A549 (cell line): ENCODE measurements around the gene STAP1. TPM values are rescaled to one million over a fixed set of nuclear protein-coding genes. Genes with fewer than 3 reads are reported as not detected.
"Not testable (repeated sequence)": the region's sequence is repeated elsewhere in the genome, so short reads cannot be mapped to it uniquely, and the experiment has no call there.

Source experiments
- ATAC-seq, 2 experiments: fragments of 200-7000 bp in 1 of 2; fragments of >200 bp in 1 of 2; cut with Nextera tagmentation in 1 of 2; cut with Tn5 transposase in 1 of 2; 3 replicates each; pipeline versions ENCODE4 v1.8.0 to v1.9.1; 2018 to 2020; ENCODE audit warnings: mild to moderate bottlenecking in 1 of 2, moderate library complexity in 1 of 2
- CTCF ChIA-PET: fragments of 300-600 bp; sonication (Branson Sonifier 250); formaldehyde crosslinking; extraction: SDS; loops from one replicate; lab custom pipeline; 2021; ENCODE audit warnings: antibody characterized with exemption, inconsistent platforms; lab: Yijun Ruan, JAX
- POLR2A ChIA-PET: fragments of 350-600 bp; formaldehyde crosslinking; extraction: SDS; loops from one replicate; lab custom pipeline; 2021; ENCODE audit warnings: antibody characterized with exemption, inconsistent platforms; lab: Yijun Ruan, JAX
- DNase-seq, 2 experiments: peaks; one replicate each; pipeline versions ENCODE4 v3.0.0 to v3.0.0-alpha.2; 2011 to 2016; ENCODE audit warnings: low read depth in 1 of 2, low spot score in 1 of 2
- FAIRE-seq: peaks from 2 replicates; lab custom pipeline; 2011; peaks lifted over from hg19 to GRCh38; lab: Jason Lieb, UNC
- H3K27ac ChIP-seq, 2 experiments: fragments of >200 bp; sonication (Bioruptor Twin); formaldehyde crosslinking; 3 replicates each; pipeline ENCODE4 v1.5.1; 2016 to 2017
- H3K4me1 ChIP-seq: fragments of >200 bp; sonication (Bioruptor Twin); formaldehyde crosslinking; 3 replicates; pipeline ENCODE4 v1.6.1; 2016
- H3K4me2 ChIP-seq: fragments of >200 bp; sonication (Bioruptor Twin); formaldehyde crosslinking; 3 replicates; pipeline ENCODE4 v1.6.1; 2016
- H3K4me3 ChIP-seq: fragments of >200 bp; sonication (Bioruptor Twin); formaldehyde crosslinking; 3 replicates; pipeline ENCODE4 v1.5.1; 2016
- H3K9me3 ChIP-seq: fragments of >200 bp; sonication (Bioruptor Twin); formaldehyde crosslinking; 3 replicates; pipeline ENCODE4 v1.6.1; 2016
- CTCF ChIP-seq: fragments of >200 bp; sonication (Bioruptor Twin); formaldehyde crosslinking; IDR thresholded peaks from 3 replicates; pipeline ENCODE4 v1.5.1; 2016
- FOXS1 ChIP-seq: fragments of 250-450 bp; sonication (Bioruptor Pico); IDR thresholded peaks from 2 replicates; pipeline ENCODE4 v1.5.0; 2020; ENCODE audit warnings: mild to moderate bottlenecking, moderate library complexity
- GATA3 ChIP-seq: IDR thresholded peaks from 2 replicates; pipeline ENCODE4 v1.6.1; 2012; ENCODE audit warnings: borderline replicate concordance
- HDAC2 ChIP-seq: fragments of 200-600 bp; sonication (generic); IDR thresholded peaks from 2 replicates; pipeline ENCODE4 v1.6.1; 2016
- HOXB13 ChIP-seq: fragments of 250-450 bp; sonication (Bioruptor Pico); IDR thresholded peaks from 2 replicates; pipeline ENCODE4 v1.5.0; 2020; ENCODE audit warnings: low read depth, mild to moderate bottlenecking, moderate library complexity
- HOXB5 ChIP-seq: fragments of 250-450 bp; sonication (Bioruptor Pico); IDR thresholded peaks from 2 replicates; pipeline ENCODE4 v1.5.0; 2020; ENCODE audit warnings: mild to moderate bottlenecking, moderate library complexity
- MYC ChIP-seq: IDR thresholded peaks from 2 replicates; pipeline ENCODE4 v1.6.1; 2012; ENCODE audit warnings: mild to moderate bottlenecking, inconsistent platforms, low read length, improper control_type of control experiment, borderline replicate concordance
- POLR2A ChIP-seq: IDR thresholded peaks from 2 replicates; pipeline ENCODE4 v1.6.1; 2012; ENCODE audit warnings: mild to moderate bottlenecking, low read length
- RAD21 ChIP-seq, 2 experiments: fragments of >200 bp in 1 of 2; sonication (Bioruptor Twin) in 1 of 2; formaldehyde crosslinking in 1 of 2; IDR thresholded peaks in 1 of 2; conservative IDR thresholded peaks in 1 of 2; 2 replicates in 1 of 2; 3 replicates in 1 of 2; pipeline ENCODE4 v1.6.1; 2012 to 2018; ENCODE audit warnings: inconsistent platforms in 1 of 2
- RNF2 ChIP-seq: fragments of 200-600 bp; sonication (generic); IDR thresholded peaks from 2 replicates; pipeline ENCODE4 v1.6.1; 2016; ENCODE audit warnings: low read depth, mild to moderate bottlenecking, antibody characterized with exemption, moderate library complexity, borderline replicate concordance
- SMC3 ChIP-seq: fragments of >200 bp; sonication (Bioruptor Twin); formaldehyde crosslinking; IDR thresholded peaks from 3 replicates; pipeline ENCODE4 v1.6.1; 2018; ENCODE audit warnings: inconsistent platforms
- SREBF2 ChIP-seq: fragments of 450-650 bp; IDR thresholded peaks from 2 replicates; pipeline ENCODE4 v1.6.1; 2014; ENCODE audit warnings: mild to moderate bottlenecking, moderate library complexity
- ZC3H11A ChIP-seq: fragments of 450-650 bp; IDR thresholded peaks from 2 replicates; pipeline ENCODE4 v1.6.1; 2014; ENCODE audit warnings: antibody characterized with exemption, mild to moderate bottlenecking
- ZNF302 ChIP-seq: fragments of 250-450 bp; sonication (Bioruptor Pico); IDR thresholded peaks from 2 replicates; pipeline ENCODE4 v1.9.0; 2021; ENCODE audit warnings: inconsistent platforms, mild to moderate bottlenecking, moderate library complexity
- ZSCAN20 ChIP-seq: fragments of 250-450 bp; sonication (Bioruptor Pico); IDR thresholded peaks from 2 replicates; pipeline ENCODE4 v1.8.0; 2022; ENCODE audit warnings: mild to moderate bottlenecking, moderate library complexity
- WGBS: methylation state at CpG from one replicate; pipeline ENCODE4 v1.1.6; 2017; ENCODE audit errors: missing lambda C conversion rate; 5-methylcytosine and 5-hydroxymethylcytosine counted together
- polyA plus RNA-seq, 4 experiments: library from polyadenylated mRNA; depleted of rRNA in 3 of 4; stranded (reverse); fragments of >200 nt; fragmentation: RNase III in 1 of 4; extraction: RNeasy Plus Mini Kit Qiagen cat#74134 plus additional on column Dnase treatment in 1 of 4; gene quantifications; 2 replicates in 3 of 4; 3 replicates in 1 of 4; pipeline ENCODE4 v1.2.3, GENCODE V29; 2011 to 2017

Gene STAP1
- polyA plus RNA-seq, 2 of the 4 experiments (the other 2 are of a cell fraction) = not detected

GRCh38 chr4:67549123-67549522 is 9.4 kb upstream of the STAP1 start:
- H3K4me3 ChIP-seq = no peak overlapping the region
- CTCF ChIA-PET = interaction anchor here (0.6 kb wide), 1 partner anchor 54 kb away, joined by 3 read pairs; no protein-coding TSS in a partner anchor
- DNase-seq = peak in 1 of 2 experiments; percentile 29
- TF ChIP-seq MYC = no peak
- TF ChIP-seq SMC3 = peak; percentile 31; the same call in 1 of the 3 replicates
- TF ChIP-seq ZNF302 (CRISPR knock-in tag) = no peak
- TF ChIP-seq CTCF = peak; percentile 55
- peak; percentile 63 to 65 for TF ChIP-seq RAD21 (conservative IDR thresholded peaks at IDR 0.05 in 1 of 2, IDR thresholded peaks at IDR 0.05 in 1 of 2)
- TF ChIP-seq, all 56 proteins: peak for 3
- ATAC-seq (no peak), FAIRE-seq (no peak)
- no peak overlapping the region for H3K27ac ChIP-seq
- H3K4me2 ChIP-seq = no peak overlapping the region
- POLR2A ChIA-PET = no interaction called here
- H3K4me1 ChIP-seq = peaks cover 2% of the 10 kb centered on the region; the same call in 2 of the 3 replicates
- 3% methylated on average over 1 of the region's 1 CpG for WGBS
- H3K9me3 ChIP-seq = no peaks in the 10 kb centered on the region

GRCh38 chr4:67550451-67550850 is 8.1 kb upstream of the STAP1 start:
- Histone ChIP-seq H3K4me3 (no peak overlapping the region), H3K4me2 (no peak overlapping the region), H3K27ac (no peak overlapping the region), H3K4me1 (no peaks in the 10 kb centered on the region), H3K9me3 (no peaks in the 10 kb centered on the region)
- POLR2A ChIA-PET = no interaction called here
- FAIRE-seq (no peak), DNase-seq (no peak), ATAC-seq (no peak)
- TF ChIP-seq HOXB13 (CRISPR knock-in tag) = no peak
- TF ChIP-seq, all 56 proteins: peak for 0
- CTCF ChIA-PET = interaction anchor here (0.7 kb wide), 1 partner anchor 92 kb away, joined by 3 read pairs; no protein-coding TSS in a partner anchor

GRCh38 chr4:67550857-67551256 is 7.7 kb upstream of the STAP1 start:
- ChIA-PET POLR2A (no interaction called here), CTCF (interaction anchor here (0.7 kb wide), 1 partner anchor 92 kb away, joined by 3 read pairs; no protein-coding TSS in a partner anchor)
- WGBS = 82% methylated on average over 3 of the region's 3 CpGs
- Histone ChIP-seq H3K4me2 (no peak overlapping the region), H3K9me3 (no peaks in the 10 kb centered on the region), H3K4me1 (no peaks in the 10 kb centered on the region), H3K27ac (no peak overlapping the region), H3K4me3 (no peak overlapping the region)
- no peak for DNase-seq
- FAIRE-seq = no peak
- ATAC-seq = no peak
- TF ChIP-seq POLR2A = no peak
- TF ChIP-seq HOXB5 (CRISPR knock-in tag) = no peak
- no peak for TF ChIP-seq FOXS1 (CRISPR knock-in tag)
- no peak for TF ChIP-seq ZSCAN20 (CRISPR knock-in tag)
- no peak for TF ChIP-seq GATA3
- TF ChIP-seq RNF2 = no peak
- no peak for TF ChIP-seq HDAC2
- no peak for TF ChIP-seq SREBF2
- TF ChIP-seq ZC3H11A = no peak
- TF ChIP-seq CTCF = no peak

GRCh38 chr4:67552146-67552792 is 6.3 kb upstream of the STAP1 start:
- DNase-seq, H3K4me2 ChIP-seq, ATAC-seq, H3K9me3 ChIP-seq, H3K4me3 ChIP-seq, FAIRE-seq, H3K4me1 ChIP-seq, H3K27ac ChIP-seq, POLR2A ChIA-PET: not testable (repeated sequence)
- 91% methylated on average over 4 of the region's 4 CpGs for WGBS
- CTCF ChIA-PET = interaction anchor here (0.6 to 1.1 kb wide), 2 partner anchors 148 to 619 kb away, joined by 3 to 4 read pairs; partner anchors contain the start of gene UBA6
